Panc1 (cell line): ENCODE results near the gene SESTD1. TPM values are rescaled to one million over a fixed set of nuclear protein-coding genes. Genes with fewer than 3 reads are reported as not detected.

ENCODE experiments used
- ATAC-seq: fragments of 200-7000 bp; cut with Tn5 transposase; 2 replicates; pipeline ENCODE4 v1.9.1; 2020; ENCODE audit warnings: mild to moderate bottlenecking, moderate library complexity
- BruUV-seq: library from RNA; stranded (reverse); fragments of 400-500 nt; replicated peaks from 2 replicates; lab custom pipeline; 2021; lab: Mats Ljungman, UMichigan
- CTCF ChIA-PET: fragments of 300-600 bp; sonication (Branson Sonifier 250); formaldehyde crosslinking; loops from one replicate; lab custom pipeline; 2022; ENCODE audit warnings: antibody characterized with exemption; lab: Charles Lee
- POLR2A ChIA-PET: fragments of 300-600 bp; sonication (Branson Sonifier 250); formaldehyde crosslinking; loops from one replicate; lab custom pipeline; 2022; ENCODE audit warnings: antibody characterized with exemption; lab: Charles Lee
- DNase-seq: peaks from one replicate; pipeline ENCODE4 v3.0.0-alpha.2; 2010; ENCODE audit warnings: low read depth, low spot score
- H3K27ac ChIP-seq: 2 replicates; pipeline ENCODE4 v1.5.1; 2011; ENCODE audit warnings: mild to moderate bottlenecking, low read length, inconsistent platforms
- H3K27me3 ChIP-seq: fragments of 200-500 bp; sonication (Bioruptor generic); 2 replicates; pipeline ENCODE4 v1.6.0; 2014; ENCODE audit warnings: low read length, inconsistent platforms; ENCODE audit not compliant: control insufficient read depth, insufficient read depth
- H3K36me3 ChIP-seq: fragments of 200-500 bp; sonication (Bioruptor generic); 2 replicates; pipeline ENCODE4 v1.5.1; 2014; ENCODE audit warnings: inconsistent platforms, mild to moderate bottlenecking, low read length, moderate library complexity; ENCODE audit not compliant: control insufficient read depth, insufficient read depth
- H3K4me1 ChIP-seq: 2 replicates; pipeline ENCODE4 v1.5.1; 2011; ENCODE audit warnings: inconsistent platforms, mild to moderate bottlenecking, low read length, moderate library complexity; ENCODE audit not compliant: control insufficient read depth, insufficient read depth
- H3K4me3 ChIP-seq, 2 experiments: 2 replicates each; pipeline ENCODE4 v1.5.1; 2011 to 2012; ENCODE audit warnings: low read depth in 2 of 2, low read length in 2 of 2, mild to moderate bottlenecking in 2 of 2, inconsistent platforms in 1 of 2, moderate library complexity in 1 of 2
- H3K9me3 ChIP-seq: fragments of 200-500 bp; sonication (Bioruptor generic); 2 replicates; pipeline ENCODE4 v1.5.1; 2014; ENCODE audit warnings: low read depth, mild to moderate bottlenecking, inconsistent platforms, low read length, moderate library complexity; ENCODE audit not compliant: control insufficient read depth, insufficient read depth
- CTCF ChIP-seq: fragments of 450-650 bp; IDR thresholded peaks from 2 replicates; pipeline ENCODE4 v1.5.1; 2017; ENCODE audit warnings: mild to moderate bottlenecking
- POLR2AphosphoS5 ChIP-seq: IDR thresholded peaks from 2 replicates; pipeline ENCODE4 v1.6.1; 2012; ENCODE audit warnings: mild to moderate bottlenecking, low read depth, low read length, moderate library complexity
- REST ChIP-seq, 2 experiments: IDR thresholded peaks; 2 replicates each; pipeline ENCODE4 v1.6.1; 2011 to 2012; ENCODE audit warnings: low read depth in 2 of 2, control low read depth in 1 of 2, low read length in 1 of 2, mild to moderate bottlenecking in 1 of 2, moderate library complexity in 1 of 2; ENCODE audit not compliant: insufficient read depth in 1 of 2
- SIN3A ChIP-seq: IDR thresholded peaks from 2 replicates; pipeline ENCODE4 v1.6.1; 2012; ENCODE audit warnings: low read depth, mild to moderate bottlenecking, low read length, moderate library complexity, borderline replicate concordance; ENCODE audit not compliant: insufficient read depth
- TCF7L2 ChIP-seq: IDR thresholded peaks from 2 replicates; pipeline ENCODE4 v1.6.1; 2011; ENCODE audit warnings: mild to moderate bottlenecking, low read depth, low read length, inconsistent platforms
- in situ Hi-C: cut with HindIII; loops from 2 replicates; pipeline ENCODE4 v1.10.0; 2016; ENCODE audit warnings: low sequenced_read_pairs, low pct_unique_long_range_greater_than_20kb
- intact Hi-C: fragments of 100-400 bp; cut with micrococcal nuclease; formaldehyde crosslinking; loops from one replicate; pipeline ENCODE4 v1.10.0; 2022; ENCODE audit not compliant: unreplicated experiment
- total RNA-seq: library from RNA; stranded (reverse); gene quantifications from one replicate; pipeline ENCODE4 v1.2.1, GENCODE V29; 2021; ENCODE audit not compliant: unreplicated experiment

The SESTD1 gene
- total RNA-seq, 1 experiment from 2014 or later = 31.3 TPM

DNA sequence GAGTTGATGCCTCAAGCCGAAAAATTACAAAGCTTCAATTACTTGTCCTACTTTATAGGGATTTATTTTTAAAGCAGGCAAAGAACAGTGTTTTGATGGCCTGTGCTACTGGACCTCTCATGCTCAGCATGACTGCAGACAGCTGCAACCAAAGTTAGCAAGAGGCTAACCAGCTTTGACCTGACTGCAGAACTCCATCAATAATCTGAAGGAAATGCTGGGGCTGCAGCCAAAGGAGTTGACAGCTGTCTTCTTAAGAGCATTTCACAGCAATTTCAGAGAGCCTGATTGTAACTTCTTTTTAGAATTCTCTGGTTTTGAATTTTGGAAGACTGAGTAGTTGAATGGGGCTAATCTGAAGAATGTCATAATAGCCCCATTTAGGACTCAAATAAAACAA, 46.5 kb upstream of the SESTD1 start:
- ChIA-PET CTCF (no interaction called here), POLR2A (no interaction called here)
- TF ChIP-seq CTCF (no peak), TCF7L2 (no peak), POLR2AphosphoS5 (no peak), REST (IDR thresholded peaks at IDR 0.05; ENCODE audit: insufficient read depth in 1 of 2, low read depth in 2 of 2, low read length in 1 of 2) (no peak), SIN3A (no peak)
- no TSS peak for BruUV-seq
- Histone ChIP-seq H3K4me3 (no peak overlapping the region), H3K27ac (no peak overlapping the region), H3K27me3 (no peaks in the 10 kb centered on the region), H3K36me3 (no peaks in the 10 kb centered on the region), H3K9me3 (no peaks in the 10 kb centered on the region), H3K4me1 (no peaks in the 10 kb centered on the region)
- in situ Hi-C loops (no loop called here), intact Hi-C loops (no loop called here)
- DNase-seq (no peak), ATAC-seq (no peak)

- Histone ChIP-seq H3K9me3 (no peaks in the 10 kb centered on the region), H3K4me1 (no peaks in the 10 kb centered on the region), H3K27me3 (no peaks in the 10 kb centered on the region), H3K36me3 (no peaks in the 10 kb centered on the region), H3K4me3 (no peak overlapping the region), H3K27ac (no peak overlapping the region)
- no peak for TF ChIP-seq TCF7L2
- no peak for TF ChIP-seq POLR2AphosphoS5
- no peak for TF ChIP-seq SIN3A
- no peak for TF ChIP-seq CTCF
- TF ChIP-seq REST (IDR thresholded peaks at IDR 0.05; ENCODE audit: insufficient read depth in 1 of 2, low read depth in 2 of 2, low read length in 1 of 2) = no peak
- intact Hi-C loops = no loop called here
- BruUV-seq = no TSS peak
- no peak for DNase-seq
- ATAC-seq = no peak
- in situ Hi-C loops = no loop called here
- POLR2A ChIA-PET = no interaction called here
- CTCF ChIA-PET = no interaction called here
Measured at GRCh38 chr2:179307616-179308371, 43.2 kb upstream of the SESTD1 start.
